ENCODE measurements around the gene RBM26. TPM values are rescaled to one million over a fixed set of nuclear protein-coding genes. Genes with fewer than 3 reads are reported as not detected.

Gene RBM26
- polyA plus RNA-seq, 3 donors = 3.5 to 25.3 (median 5.0) TPM

DNA sequence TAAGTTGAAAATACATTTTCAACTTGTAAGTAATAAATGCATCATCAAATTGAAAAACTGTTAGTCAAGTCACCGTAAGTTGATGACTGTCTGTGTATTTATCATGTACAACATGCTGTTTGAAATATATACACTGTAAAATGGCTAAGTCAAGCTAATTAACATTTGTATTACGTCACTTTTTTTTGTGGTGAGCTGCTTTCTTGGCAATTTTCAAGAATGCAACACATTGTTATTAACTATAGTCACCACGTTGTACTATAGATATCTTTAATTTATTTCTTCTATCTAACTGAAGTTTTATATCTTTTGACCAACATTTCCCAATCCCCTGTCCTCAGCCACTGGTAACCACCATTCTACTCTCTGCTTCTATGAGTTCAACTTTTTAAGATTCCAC lies 57.0 kb downstream of the RBM26 start:
- no peak for DNase-seq
- Histone ChIP-seq H3K4me3 (replicated peaks in 1 of 3; ENCODE audit: low read depth in 2 of 3, low read length in 3 of 3) (no peak overlapping the region), H3K4me2 (replicated peaks; ENCODE audit: extremely low read depth, low read length, poor library complexity, severe bottlenecking) (no peak overlapping the region), H3K36me3 (replicated peaks in 1 of 2; ENCODE audit: control insufficient read depth in 1 of 2, insufficient read depth in 2 of 2, low read length in 2 of 2) (peaks cover 77 to 97% of the 10 kb centered on the region in 2 donors), H3K27me3 (ENCODE audit: control insufficient read depth in 2 of 2, insufficient read depth in 2 of 2, low read length in 2 of 2) (no peaks in the 10 kb centered on the region), H3K9me3 (replicated peaks in 1 of 2; ENCODE audit: control insufficient read depth in 1 of 2, insufficient read depth in 1 of 2, low read length in 2 of 2) (no peaks in the 10 kb centered on the region), H3K79me2 (ENCODE audit: insufficient read depth, low read length) (no peaks in the 10 kb centered on the region), H4K20me1 (ENCODE audit: insufficient read depth, low read length) (peaks cover 5% of the 10 kb centered on the region), H3K9ac (ENCODE audit: insufficient read depth, low read length, poor library complexity, severe bottlenecking) (no peak overlapping the region), H3K4me1 (ENCODE audit: control insufficient read depth in 1 of 2, insufficient read depth in 2 of 2, low read length in 2 of 2) (no peaks in the 10 kb centered on the region), H3K27ac (ENCODE audit: low read depth in 1 of 2, low read length in 2 of 2) (no peak overlapping the region), H2AFZ (ENCODE audit: insufficient read depth, low read depth, low read length, poor library complexity, severe bottlenecking) (no peak overlapping the region)
- no peak overlapping the region for H3K27ac Mint-ChIP-seq
- no CpG with 5 or more reads among the region's 3 CpGs for WGBS (ENCODE audit: insufficient coverage)
- intact Hi-C loops (cut with micrococcal nuclease) = no loop called here
- H3K36me3 Mint-ChIP-seq = peaks cover 63 to 64% of the 10 kb centered on the region in 2 donors
- H3K4me3 Mint-ChIP-seq = no peak overlapping the region
- no peaks in the 10 kb centered on the region for H3K9me3 Mint-ChIP-seq
- TF ChIP-seq, protein P1, sequence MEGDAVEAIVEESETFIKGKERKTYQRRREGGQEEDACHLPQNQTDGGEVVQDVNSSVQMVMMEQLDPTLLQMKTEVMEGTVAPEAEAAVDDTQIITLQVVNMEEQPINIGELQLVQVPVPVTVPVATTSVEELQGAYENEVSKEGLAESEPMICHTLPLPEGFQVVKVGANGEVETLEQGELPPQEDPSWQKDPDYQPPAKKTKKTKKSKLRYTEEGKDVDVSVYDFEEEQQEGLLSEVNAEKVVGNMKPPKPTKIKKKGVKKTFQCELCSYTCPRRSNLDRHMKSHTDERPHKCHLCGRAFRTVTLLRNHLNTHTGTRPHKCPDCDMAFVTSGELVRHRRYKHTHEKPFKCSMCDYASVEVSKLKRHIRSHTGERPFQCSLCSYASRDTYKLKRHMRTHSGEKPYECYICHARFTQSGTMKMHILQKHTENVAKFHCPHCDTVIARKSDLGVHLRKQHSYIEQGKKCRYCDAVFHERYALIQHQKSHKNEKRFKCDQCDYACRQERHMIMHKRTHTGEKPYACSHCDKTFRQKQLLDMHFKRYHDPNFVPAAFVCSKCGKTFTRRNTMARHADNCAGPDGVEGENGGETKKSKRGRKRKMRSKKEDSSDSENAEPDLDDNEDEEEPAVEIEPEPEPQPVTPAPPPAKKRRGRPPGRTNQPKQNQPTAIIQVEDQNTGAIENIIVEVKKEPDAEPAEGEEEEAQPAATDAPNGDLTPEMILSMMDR (IDR thresholded peaks at IDR 0.05) = no peak
- H3K27me3 Mint-ChIP-seq (ENCODE audit: low read depth in 3 of 3) = no peaks in the 10 kb centered on the region
- H3K4me1 Mint-ChIP-seq = no peaks in the 10 kb centered on the region

- H3K27ac Mint-ChIP-seq = peak overlapping the region in 1 of 7 donors; percentile 48
Measured at GRCh38 chr13:79346300-79346914, 59.6 kb downstream of the RBM26 start.

More at GRCh38 chr13:79346300-79346914, 59.6 kb downstream of the RBM26 start:
- Mint-ChIP-seq H3K9me3 (no peaks in the 10 kb centered on the region), H3K36me3 (peaks cover 59 to 64% of the 10 kb centered on the region in 2 donors), H3K27me3 (ENCODE audit: low read depth in 3 of 3) (no peaks in the 10 kb centered on the region), H3K4me1 (no peaks in the 10 kb centered on the region), H3K4me3 (no peak overlapping the region)
- Histone ChIP-seq H3K79me2 (ENCODE audit: insufficient read depth, low read length) (no peaks in the 10 kb centered on the region), H3K27me3 (ENCODE audit: control insufficient read depth in 2 of 2, insufficient read depth in 2 of 2, low read length in 2 of 2) (no peaks in the 10 kb centered on the region), H3K9me3 (replicated peaks in 1 of 2; ENCODE audit: control insufficient read depth in 1 of 2, insufficient read depth in 1 of 2, low read length in 2 of 2) (no peaks in the 10 kb centered on the region), H4K20me1 (ENCODE audit: insufficient read depth, low read length) (peaks cover 5% of the 10 kb centered on the region), H3K36me3 (replicated peaks in 1 of 2; ENCODE audit: control insufficient read depth in 1 of 2, insufficient read depth in 2 of 2, low read length in 2 of 2) (peaks cover 78 to 97% of the 10 kb centered on the region in 2 donors), H2AFZ (ENCODE audit: insufficient read depth, low read depth, low read length, poor library complexity, severe bottlenecking) (no peak overlapping the region), H3K27ac (ENCODE audit: low read depth in 1 of 2, low read length in 2 of 2) (no peak overlapping the region), H3K4me3 (replicated peaks in 1 of 3; ENCODE audit: low read depth in 2 of 3, low read length in 3 of 3) (no peak overlapping the region), H3K4me1 (ENCODE audit: control insufficient read depth in 1 of 2, insufficient read depth in 2 of 2, low read length in 2 of 2) (no peaks in the 10 kb centered on the region), H3K9ac (ENCODE audit: insufficient read depth, low read length, poor library complexity, severe bottlenecking) (no peak overlapping the region), H3K4me2 (replicated peaks; ENCODE audit: extremely low read depth, low read length, poor library complexity, severe bottlenecking) (no peak overlapping the region)
- intact Hi-C loops (cut with micrococcal nuclease) = no loop called here
- DNase-seq = no peak
- TF ChIP-seq, protein P1 (IDR thresholded peaks at IDR 0.05) = no peak
- WGBS (ENCODE audit: insufficient coverage) = 100% methylated on average over 2 of the region's 6 CpGs

Measured in CD14-positive monocyte (primary cell).